PC-3 (cell line): ENCODE data around the gene ATP23. TPM values are rescaled to one million over a fixed set of nuclear protein-coding genes. Genes with fewer than 3 reads are reported as not detected.

Experiments
- ATAC-seq: fragments of 200-7000 bp; cut with Tn5 transposase; 2 replicates; pipeline ENCODE4 v1.9.1; 2020; ENCODE audit warnings: mild to moderate bottlenecking, moderate library complexity
- BruUV-seq: library from RNA; stranded (reverse); fragments of 400-500 nt; replicated peaks from 2 replicates; lab custom pipeline; 2021; lab: Mats Ljungman, UMichigan
- CTCF ChIA-PET: fragments of 300-600 bp; sonication (Branson Sonifier 250); formaldehyde crosslinking; loops from one replicate; lab custom pipeline; 2022; ENCODE audit warnings: antibody characterized with exemption; lab: Charles Lee
- POLR2A ChIA-PET: fragments of 300-600 bp; sonication (Branson Sonifier 250); formaldehyde crosslinking; loops from one replicate; lab custom pipeline; 2022; ENCODE audit warnings: antibody characterized with exemption; ENCODE audit not compliant: unreplicated experiment; lab: Charles Lee
- DNase-seq: peaks from one replicate; pipeline ENCODE4 v3.0.0-alpha.2; 2015
- H2AFZ ChIP-seq: fragments of 300-600 bp; sonication (generic); 2 replicates; pipeline ENCODE4 v1.6.0; 2016; ENCODE audit warnings: antibody characterized with exemption, low read length
- H3F3A ChIP-seq: fragments of 300-600 bp; sonication (generic); one replicate; pipeline ENCODE4 v1.6.0; 2017; ENCODE audit warnings: antibody characterized with exemption, low read length, control low read depth, mild to moderate bottlenecking; ENCODE audit not compliant: unreplicated experiment
- H3K27ac ChIP-seq: fragments of 300-600 bp; sonication (generic); 2 replicates; pipeline ENCODE4 v1.5.1; 2016; ENCODE audit warnings: mild to moderate bottlenecking, low read length
- H3K27me3 ChIP-seq: fragments of 300-600 bp; sonication (generic); 2 replicates; pipeline ENCODE4 v1.6.1; 2016; ENCODE audit warnings: low read length, mixed read lengths
- H3K36me3 ChIP-seq: fragments of 300-600 bp; sonication (generic); 2 replicates; pipeline ENCODE4 v1.6.1; 2016; ENCODE audit warnings: low read depth, mixed run types, low read length, mixed read lengths
- H3K4me1 ChIP-seq: fragments of 300-600 bp; sonication (generic); 2 replicates; pipeline ENCODE4 v1.5.1; 2016; ENCODE audit warnings: low read length; ENCODE audit not compliant: insufficient read depth
- H3K4me2 ChIP-seq: fragments of 300-600 bp; sonication (generic); 2 replicates; pipeline ENCODE4 v1.6.0; 2016; ENCODE audit warnings: low read length
- H3K4me3 ChIP-seq: fragments of 300-600 bp; sonication (generic); 2 replicates; pipeline ENCODE4 v1.5.1; 2016; ENCODE audit warnings: mild to moderate bottlenecking, low read length, mixed read lengths
- H3K79me2 ChIP-seq: fragments of 300-600 bp; sonication (generic); 2 replicates; pipeline ENCODE4 v1.6.1; 2017; ENCODE audit warnings: low read length, mixed read lengths
- H3K9ac ChIP-seq: fragments of 300-600 bp; sonication (generic); 2 replicates; pipeline ENCODE4 v1.6.0; 2016; ENCODE audit warnings: mild to moderate bottlenecking, low read length
- H3K9me2 ChIP-seq: fragments of 300-600 bp; sonication (generic); replicated peaks from 2 replicates; pipeline ENCODE4 v1.6.1; 2016; ENCODE audit warnings: mixed run types, low read length, mixed read lengths
- H3K9me3 ChIP-seq: fragments of 300-600 bp; sonication (generic); 2 replicates; pipeline ENCODE4 v1.6.1; 2016; ENCODE audit warnings: low read length, mixed read lengths
- H4K20me1 ChIP-seq: fragments of 300-600 bp; sonication (generic); 2 replicates; pipeline ENCODE4 v1.6.1; 2016; ENCODE audit warnings: low read length, mixed read lengths
- EZH2 ChIP-seq: fragments of 300-600 bp; sonication (generic); IDR thresholded peaks from one replicate; pipeline ENCODE4 v1.6.1; 2017; ENCODE audit warnings: antibody characterized with exemption, mild to moderate bottlenecking, low read length; ENCODE audit not compliant: unreplicated experiment
- EZH2phosphoT487 ChIP-seq: fragments of 300-600 bp; sonication (generic); IDR thresholded peaks from 2 replicates; pipeline ENCODE4 v1.6.1; 2018; ENCODE audit warnings: mild to moderate bottlenecking, antibody characterized with exemption, low read length, borderline replicate concordance
- intact Hi-C: fragments of 100-400 bp; cut with micrococcal nuclease; formaldehyde crosslinking; loops from 2 replicates; pipeline ENCODE4 v1.9.0; 2023
- total RNA-seq: library from RNA; depleted of rRNA; stranded (reverse); fragments of >200 nt; gene quantifications from 2 replicates; pipeline ENCODE4 v1.2.3, GENCODE V29; 2014
- TF ChIP-seq, protein P1 (sequence below): fragments of 300-600 bp; sonication (generic); conservative IDR thresholded peaks from 2 replicates; pipeline ENCODE4 v1.5.1; 2017; ENCODE audit warnings: antibody characterized with exemption, low read depth, mild to moderate bottlenecking, low read length

ATP23 gene
- total RNA-seq, 1 experiment from 2014 or later = 19.4 TPM

DNA sequence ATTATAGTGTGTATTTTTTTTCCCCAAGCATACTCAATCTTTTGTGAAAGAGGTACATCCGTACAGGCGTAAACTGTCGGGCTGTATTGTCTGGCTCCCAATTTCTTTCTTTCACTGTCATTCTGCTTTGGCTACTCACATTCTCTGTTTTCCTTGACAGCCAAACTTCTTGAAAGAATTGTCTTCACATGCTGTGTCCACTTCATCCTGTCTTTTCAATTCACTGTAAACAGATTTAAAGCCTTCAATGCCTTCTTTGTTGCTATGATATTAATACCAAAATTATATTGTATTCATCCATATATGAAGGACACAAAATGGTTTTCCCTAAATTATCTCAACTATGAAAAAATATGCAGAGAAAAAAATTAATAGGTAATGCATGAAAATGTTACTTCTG is 6.0 kb upstream of the ATP23 start:
- ATAC-seq (no peak), DNase-seq (no peak)
- Histone ChIP-seq H3K79me2 (no peaks in the 10 kb centered on the region), H3K4me1 (peaks cover 12% of the 10 kb centered on the region), H4K20me1 (no peaks in the 10 kb centered on the region), H3F3A (no peaks in the 10 kb centered on the region), H3K36me3 (no peaks in the 10 kb centered on the region), H3K27ac (0 out of 2 replicates have a peak overlapping the region, but pooled peaks have one; percentile 21), H3K4me2 (peak overlapping the region; percentile 95), H3K9me2 (no peaks in the 10 kb centered on the region), H3K4me3 (peak overlapping the region; percentile 80), H2AFZ (peak overlapping the region; percentile 96), H3K9me3 (no peaks in the 10 kb centered on the region), H3K27me3 (no peaks in the 10 kb centered on the region), H3K9ac (peak overlapping the region; percentile 82)
- ChIA-PET CTCF (no interaction called here), POLR2A (no interaction called here)
- no peak for TF ChIP-seq EZH2
- TF ChIP-seq, protein P1, sequence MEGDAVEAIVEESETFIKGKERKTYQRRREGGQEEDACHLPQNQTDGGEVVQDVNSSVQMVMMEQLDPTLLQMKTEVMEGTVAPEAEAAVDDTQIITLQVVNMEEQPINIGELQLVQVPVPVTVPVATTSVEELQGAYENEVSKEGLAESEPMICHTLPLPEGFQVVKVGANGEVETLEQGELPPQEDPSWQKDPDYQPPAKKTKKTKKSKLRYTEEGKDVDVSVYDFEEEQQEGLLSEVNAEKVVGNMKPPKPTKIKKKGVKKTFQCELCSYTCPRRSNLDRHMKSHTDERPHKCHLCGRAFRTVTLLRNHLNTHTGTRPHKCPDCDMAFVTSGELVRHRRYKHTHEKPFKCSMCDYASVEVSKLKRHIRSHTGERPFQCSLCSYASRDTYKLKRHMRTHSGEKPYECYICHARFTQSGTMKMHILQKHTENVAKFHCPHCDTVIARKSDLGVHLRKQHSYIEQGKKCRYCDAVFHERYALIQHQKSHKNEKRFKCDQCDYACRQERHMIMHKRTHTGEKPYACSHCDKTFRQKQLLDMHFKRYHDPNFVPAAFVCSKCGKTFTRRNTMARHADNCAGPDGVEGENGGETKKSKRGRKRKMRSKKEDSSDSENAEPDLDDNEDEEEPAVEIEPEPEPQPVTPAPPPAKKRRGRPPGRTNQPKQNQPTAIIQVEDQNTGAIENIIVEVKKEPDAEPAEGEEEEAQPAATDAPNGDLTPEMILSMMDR = no peak
- TF ChIP-seq EZH2phosphoT487 = no peak
- intact Hi-C loops = no loop called here
- BruUV-seq = no TSS peak

DNA sequence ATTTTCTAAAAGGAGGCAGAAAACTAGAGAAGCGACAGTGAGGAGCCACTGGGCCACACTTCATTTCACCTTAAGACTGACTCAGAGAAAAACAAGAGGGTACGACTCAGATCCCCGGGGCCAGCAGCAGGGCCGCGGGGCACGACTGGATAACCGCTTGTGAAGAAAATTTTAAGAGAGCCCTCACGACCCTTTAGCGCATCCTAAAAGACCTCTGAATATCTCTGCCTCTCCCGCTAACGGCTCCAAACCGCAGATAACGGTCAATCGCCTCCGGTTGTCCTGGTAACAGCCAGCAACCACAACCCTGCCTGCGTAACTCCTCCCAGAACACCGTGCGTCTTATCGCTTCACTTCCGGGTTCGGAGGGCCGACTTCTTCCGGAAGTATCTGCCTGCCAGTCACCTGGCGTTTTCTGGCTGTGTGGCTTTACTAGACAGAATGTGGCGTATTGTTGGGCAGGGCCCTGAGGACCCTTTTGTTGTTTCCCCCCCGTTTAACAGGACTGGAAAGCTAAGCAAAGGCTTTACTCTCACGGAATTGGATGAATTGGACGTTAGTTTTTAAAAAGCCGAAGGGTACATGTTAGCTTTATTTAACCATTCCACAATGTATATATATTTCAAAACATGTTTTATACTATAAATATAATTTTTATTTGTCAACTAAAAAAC is 5.4 kb upstream of the ATP23 start:
- intact Hi-C loops = no loop called here
- DNase-seq (peak; percentile 93), ATAC-seq (peak; percentile 99)
- Histone ChIP-seq H3K4me3 (peak overlapping the region; percentile 80), H3K9ac (peak overlapping the region; percentile 82), H2AFZ (peak overlapping the region; percentile 96), H3K9me2 (no peaks in the 10 kb centered on the region), H3K9me3 (no peaks in the 10 kb centered on the region), H3K79me2 (no peaks in the 10 kb centered on the region), H3K27me3 (no peaks in the 10 kb centered on the region), H3K27ac (peak overlapping the region; percentile 21; the same call in 1 of the 2 replicates), H3K36me3 (no peaks in the 10 kb centered on the region), H3F3A (no peaks in the 10 kb centered on the region), H3K4me2 (peak overlapping the region; percentile 95), H3K4me1 (peaks cover 18% of the 10 kb centered on the region), H4K20me1 (no peaks in the 10 kb centered on the region)
- POLR2A ChIA-PET = no interaction called here
- no TSS peak for BruUV-seq
- CTCF ChIA-PET = no interaction called here
- TF ChIP-seq EZH2phosphoT487 = no peak
- no peak for TF ChIP-seq EZH2
- TF ChIP-seq, protein P1 = no peak

DNA sequence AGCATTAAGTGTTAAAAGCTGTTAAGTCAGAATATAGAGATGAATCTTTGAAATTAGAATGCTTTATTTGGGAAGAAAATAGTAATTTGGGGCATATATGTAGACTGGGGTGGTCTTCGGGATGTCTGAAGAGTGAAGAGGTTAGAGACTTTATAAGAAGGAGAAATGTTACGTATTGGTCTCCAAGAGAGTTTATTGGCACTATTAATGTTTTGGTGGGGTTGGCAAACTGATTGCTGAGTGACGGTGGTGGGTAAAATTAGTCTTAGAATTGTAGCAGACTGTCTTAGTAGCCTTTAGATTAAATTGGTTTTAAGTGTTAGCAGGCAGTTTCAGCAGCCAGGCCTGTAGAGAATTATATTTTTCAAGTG is 4.9 kb upstream of the ATP23 start:
- no peaks in the 10 kb centered on the region for H3K9me3 ChIP-seq
- H2AFZ ChIP-seq = peak overlapping the region; percentile 96
- intact Hi-C loops = no loop called here
- H3K9ac ChIP-seq = peak overlapping the region; percentile 82
- peak overlapping the region; percentile 80 for H3K4me3 ChIP-seq
- no peaks in the 10 kb centered on the region for H3K27me3 ChIP-seq
- ATAC-seq (no peak), DNase-seq (no peak)
- H3K9me2 ChIP-seq = no peaks in the 10 kb centered on the region
- no peaks in the 10 kb centered on the region for H3F3A ChIP-seq
- H3K4me2 ChIP-seq = peak overlapping the region; percentile 95
- no peaks in the 10 kb centered on the region for H3K79me2 ChIP-seq
- no peak for TF ChIP-seq EZH2
- no peak for TF ChIP-seq EZH2phosphoT487
- TF ChIP-seq, protein P1 = no peak
- no peak overlapping the region for H3K27ac ChIP-seq
- peaks cover 19% of the 10 kb centered on the region for H3K4me1 ChIP-seq
- TSS peak; percentile 97 for BruUV-seq
- H3K36me3 ChIP-seq = no peaks in the 10 kb centered on the region
- ChIA-PET CTCF (no interaction called here), POLR2A (no interaction called here)
- no peaks in the 10 kb centered on the region for H4K20me1 ChIP-seq
